Activated CD8-positive, alpha-beta memory T cell treated with anti-CD3 and anti-CD28 coated beads for 36 hours (primary cell): Measurements from ENCODE around the gene SHOC2. TPM values are rescaled to one million over a fixed set of nuclear protein-coding genes. Genes with fewer than 3 reads are reported as not detected.

ENCODE experiments used
- CTCF ChIA-PET: fragments of 350-600 bp; sonication (Branson Sonifier 250); formaldehyde crosslinking; loops from one replicate; lab custom pipeline; 2021; ENCODE audit warnings: antibody characterized with exemption; lab: Charles Lee
- POLR2A ChIA-PET: fragments of 350-600 bp; sonication (Branson Sonifier 250); formaldehyde crosslinking; loops from one replicate; lab custom pipeline; 2021; ENCODE audit warnings: antibody characterized with exemption; lab: Charles Lee
- total RNA-seq, 2 experiments: library from RNA; stranded (reverse); gene quantifications; one replicate each; pipeline ENCODE4 v1.2.3, GENCODE V29; 2021

SHOC2 gene
- total RNA-seq, 2 experiments from 2014 or later: 51.3 to 51.4 TPM

DNA sequence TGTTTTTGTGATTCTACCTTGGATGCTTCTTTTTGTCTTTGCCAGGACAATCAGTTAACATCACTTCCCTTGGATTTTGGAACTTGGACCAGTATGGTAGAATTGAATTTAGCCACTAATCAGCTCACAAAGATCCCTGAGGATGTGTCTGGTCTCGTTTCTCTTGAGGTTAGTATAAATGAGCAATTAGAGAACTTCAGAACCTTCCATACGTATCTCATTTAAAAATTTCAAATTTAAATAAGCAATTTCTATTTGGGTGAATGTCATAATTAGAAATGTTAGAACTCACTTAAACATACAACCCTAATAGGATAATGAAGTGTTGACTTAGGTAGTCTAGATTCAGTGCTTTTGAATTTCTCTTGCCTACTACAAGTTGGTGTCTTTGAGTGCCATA, 88.1 kb downstream of the SHOC2 start:
- CTCF ChIA-PET: no interaction called here
- POLR2A ChIA-PET: no interaction called here

DNA sequence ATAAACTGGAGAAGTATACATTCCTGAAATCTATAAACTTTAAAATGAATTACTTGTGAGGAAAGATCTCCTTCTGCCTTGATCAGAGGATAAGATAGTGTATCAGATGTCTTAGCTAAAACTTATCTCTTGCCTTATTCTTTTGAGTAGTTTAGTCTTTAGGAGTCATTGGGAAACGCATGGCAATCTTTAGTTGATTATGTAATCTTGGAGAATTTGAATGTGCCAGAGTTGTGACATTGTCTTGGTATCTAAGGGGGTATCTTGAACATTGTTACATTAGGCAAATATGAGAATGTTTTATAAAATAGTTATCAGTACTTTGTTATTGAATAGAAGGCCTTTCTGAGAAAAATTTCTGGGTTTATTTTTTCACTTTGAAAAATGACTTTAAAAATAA, 95.8 kb downstream of the SHOC2 start:
- ChIA-PET POLR2A (no interaction called here), CTCF (no interaction called here)

DNA sequence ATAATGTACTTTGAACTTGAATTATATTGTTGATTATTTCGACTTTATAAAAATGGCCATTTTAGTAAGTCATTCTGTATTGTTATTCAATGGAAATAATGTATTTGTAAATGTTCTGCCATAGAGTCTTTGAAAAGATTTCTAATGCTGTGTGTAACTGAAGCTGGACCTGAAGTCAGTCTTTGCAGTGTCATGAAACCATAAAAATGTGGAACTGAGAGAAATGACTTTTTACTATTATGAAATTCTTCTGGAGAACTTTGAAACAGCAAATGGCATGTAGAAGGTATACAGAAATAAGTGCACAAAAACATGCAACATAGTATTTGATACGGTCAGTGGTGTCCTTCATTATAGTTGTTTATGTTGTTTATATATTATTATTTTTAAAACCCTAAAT, 97.7 kb downstream of the SHOC2 start:
- ChIA-PET POLR2A (no interaction called here), CTCF (no interaction called here)

DNA sequence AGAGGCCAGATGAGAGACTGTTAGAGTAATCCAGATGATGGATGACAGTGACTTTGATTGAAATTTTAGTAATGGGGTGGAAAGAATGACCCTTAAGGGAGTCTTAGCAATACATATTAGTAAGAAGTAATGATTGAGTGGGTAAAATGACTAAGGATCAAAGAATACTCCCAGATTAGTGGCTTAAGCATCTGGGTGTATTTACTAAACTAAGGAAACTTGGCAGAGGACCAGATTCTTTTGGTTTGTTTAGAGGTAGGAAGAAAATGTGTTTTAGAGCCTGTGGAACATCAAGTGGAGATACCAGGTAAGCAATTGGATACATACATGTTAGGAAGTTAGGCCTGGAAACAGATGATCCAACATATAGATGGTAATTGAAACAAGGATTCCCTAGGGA, 98.6 kb downstream of the SHOC2 start:
- POLR2A ChIA-PET: no interaction called here
- CTCF ChIA-PET: no interaction called here

DNA sequence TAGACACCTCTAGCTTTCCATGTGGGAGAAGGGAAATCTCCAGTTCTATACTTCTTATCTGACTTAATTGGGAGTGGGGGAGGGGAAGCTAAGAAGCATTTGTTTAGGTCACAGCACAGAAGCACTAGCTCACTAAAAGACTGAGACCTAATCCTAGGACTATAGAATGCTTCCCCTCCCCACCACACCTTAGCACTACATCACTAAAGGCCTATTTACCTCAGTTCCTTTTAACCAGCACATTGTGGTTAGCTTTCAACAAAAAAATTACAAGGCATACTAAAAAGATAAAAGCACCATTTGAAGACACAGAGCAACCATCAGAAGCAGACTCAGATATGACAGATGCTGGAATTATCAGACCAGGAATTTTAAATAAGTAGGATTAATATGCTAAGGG, 103.7 kb downstream of the SHOC2 start:
- ChIA-PET CTCF (no interaction called here), POLR2A (no interaction called here)

DNA sequence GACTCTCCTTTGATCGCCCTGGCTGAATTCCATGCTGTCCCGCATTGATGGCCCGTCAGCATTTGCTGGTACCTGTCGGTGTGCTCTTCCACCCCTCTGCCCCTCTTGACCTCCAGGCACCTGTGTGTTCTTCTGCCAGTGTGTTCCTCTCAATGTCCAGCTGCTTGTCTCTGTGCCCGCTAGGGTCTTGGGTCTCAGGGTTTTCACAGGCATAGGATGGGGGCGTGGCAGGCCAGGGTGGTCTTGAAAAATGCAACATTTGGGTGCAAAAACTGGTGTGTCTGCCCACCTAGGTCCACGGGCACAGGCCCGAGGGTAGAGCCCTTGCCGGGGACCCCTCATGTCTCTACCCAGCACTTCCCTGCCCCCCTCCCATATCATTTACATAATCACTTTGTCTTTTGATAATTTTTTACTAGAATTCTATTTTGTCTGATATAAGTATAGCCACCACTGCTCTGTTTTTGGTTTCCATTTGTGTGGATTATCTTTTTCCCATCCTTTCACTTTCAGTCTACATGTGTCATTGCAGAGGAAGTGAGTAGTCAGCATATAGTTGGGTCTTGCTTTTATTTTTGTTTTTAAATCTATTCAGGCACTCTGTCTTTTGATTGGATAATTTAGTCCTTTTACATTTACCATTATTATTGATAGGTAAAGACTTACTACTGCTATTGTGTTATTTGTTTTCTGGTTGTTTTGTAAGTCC, 110.8 kb downstream of the SHOC2 start:
- CTCF ChIA-PET: no interaction called here
- POLR2A ChIA-PET: no interaction called here

DNA sequence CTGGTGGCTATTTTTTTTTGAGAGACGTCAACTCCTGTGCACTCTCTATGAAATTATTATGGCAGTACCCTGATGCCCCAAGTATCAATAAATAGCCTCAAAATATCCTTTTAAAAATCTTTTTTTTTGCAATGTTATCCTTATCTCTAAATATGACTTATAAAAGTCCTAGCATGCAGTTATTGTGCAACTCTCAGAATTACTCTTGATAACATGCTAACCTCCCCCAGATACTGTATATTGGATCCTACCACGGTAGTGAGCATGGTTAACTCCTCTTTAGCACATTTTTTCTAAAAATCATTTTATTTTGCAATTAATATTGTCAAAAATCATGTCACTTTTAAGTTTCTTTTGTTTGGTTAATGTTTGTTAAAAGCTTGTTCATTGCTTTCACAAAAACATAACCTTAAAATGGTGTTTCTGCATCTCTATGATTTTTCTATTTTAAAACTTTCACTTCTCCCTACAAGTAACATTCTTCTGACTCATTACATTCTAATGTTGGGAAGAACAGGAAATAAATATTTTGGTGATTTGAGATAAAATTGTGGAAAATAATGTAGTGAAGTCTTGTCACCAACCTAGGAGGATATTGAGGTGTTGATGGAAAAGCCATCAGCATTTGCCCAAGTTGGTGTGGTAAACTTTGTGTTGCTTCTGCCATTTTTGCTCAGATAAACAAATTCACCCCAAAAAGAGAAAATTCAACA, 115.3 kb downstream of the SHOC2 start:
- POLR2A ChIA-PET: no interaction called here
- CTCF ChIA-PET: no interaction called here

DNA sequence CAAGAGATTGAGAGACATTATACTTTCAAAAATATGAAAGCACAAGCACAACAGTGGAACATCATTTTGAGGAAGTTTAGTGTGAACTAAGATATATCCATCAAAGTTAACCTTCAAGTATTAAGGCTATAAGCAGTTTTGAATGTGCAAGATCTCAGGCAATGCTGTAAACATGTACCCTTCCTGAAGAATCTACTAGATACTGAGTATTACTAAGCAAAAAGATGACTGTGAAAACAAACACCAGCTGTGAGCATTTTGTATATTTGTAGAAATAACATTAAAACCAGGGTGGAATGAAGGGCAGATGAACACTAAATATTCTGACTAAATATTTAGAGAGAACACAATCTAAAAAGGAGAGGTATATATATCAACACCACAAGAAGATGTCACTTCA, 116.1 kb downstream of the SHOC2 start:
- CTCF ChIA-PET: no interaction called here
- POLR2A ChIA-PET: no interaction called here

DNA sequence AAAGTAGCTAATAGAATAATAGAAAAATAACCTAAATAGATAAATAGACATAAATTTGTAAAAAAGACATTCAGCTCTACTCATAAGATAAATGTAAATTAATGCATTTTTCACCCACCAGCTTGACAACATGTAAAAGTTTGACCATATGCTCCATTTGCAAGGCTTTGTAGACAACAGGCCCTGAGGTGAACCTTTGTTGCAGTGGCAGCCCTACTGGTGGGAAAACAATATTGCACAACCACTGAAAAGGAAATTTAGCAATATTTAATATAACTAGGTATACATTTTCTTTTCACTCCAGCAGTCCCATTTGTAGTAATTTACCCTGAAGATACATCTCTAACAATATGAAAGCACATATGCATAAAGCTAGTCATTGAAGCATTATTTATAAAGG, 118.5 kb downstream of the SHOC2 start:
- CTCF ChIA-PET: no interaction called here
- POLR2A ChIA-PET: no interaction called here

DNA sequence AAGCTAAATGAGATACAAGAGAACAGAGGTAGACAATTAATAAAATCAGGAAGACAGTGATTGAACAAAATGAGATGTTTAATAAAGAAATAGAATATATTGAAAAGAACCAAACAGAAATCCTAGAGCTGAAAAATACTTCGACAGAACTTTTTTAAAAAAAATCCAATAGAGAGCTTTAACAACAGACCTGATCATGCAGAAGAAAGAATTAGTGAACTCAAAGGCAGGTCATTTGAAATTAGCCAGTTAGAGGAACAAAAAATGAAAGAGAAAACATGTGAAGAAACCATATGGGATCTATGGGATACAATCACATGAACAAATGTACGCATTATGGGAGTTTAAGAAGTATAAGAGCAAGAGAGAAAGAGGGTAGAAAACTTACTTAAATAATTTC, 120.1 kb downstream of the SHOC2 start:
- ChIA-PET POLR2A (no interaction called here), CTCF (no interaction called here)

DNA sequence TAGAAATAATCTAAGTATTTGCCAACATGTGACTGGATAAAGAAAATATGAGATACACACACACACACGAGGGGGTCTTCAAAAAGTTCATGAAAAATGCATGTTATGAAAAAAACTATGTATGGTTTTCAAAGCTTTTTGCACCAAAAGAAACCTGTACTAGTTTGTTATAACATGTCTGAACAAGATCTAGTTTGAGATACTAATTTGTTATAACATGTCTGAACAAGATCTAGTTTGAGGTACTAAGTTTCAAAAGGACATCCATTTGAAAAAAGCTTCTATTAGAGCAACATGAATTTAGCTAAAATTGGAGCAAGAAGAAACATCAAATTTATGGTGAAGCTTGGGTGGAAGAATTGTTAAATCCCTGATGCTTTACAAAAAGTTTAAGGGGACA, 137.6 kb downstream of the SHOC2 start:
- POLR2A ChIA-PET: no interaction called here
- CTCF ChIA-PET: no interaction called here

Other genes with a start within 250 kb of the SHOC2 start
- 10 to 100 TPM; 83.3 to 95.6 TPM for gene PDCD4, start 47.7 kb upstream of the SHOC2 start, total RNA-seq
- 10 to 100 TPM; 36.9 to 39.5 TPM for gene BBIP1, start 424 bp upstream of the SHOC2 start, total RNA-seq
- not detected for gene ADRA2A, start 157.4 kb downstream of the SHOC2 start, total RNA-seq